KBM-7 (cell line): ENCODE data around the gene TULP1.
A peak's percentile ranks its signal among the peaks of the same experiment; 100 is the strongest.

ENCODE experiments used
- DNase-seq: peaks from one replicate; pipeline ENCODE4 v3.0.0-alpha.2; 2015
- in situ Hi-C: fragments of 300-500 bp; cut with MboI; formaldehyde crosslinking; loops from 2 replicates; pipeline ENCODE4 v1.14.3; 2020; ENCODE audit warnings: low sequenced_read_pairs, low pct_unique_long_range_greater_than_20kb, mixed read lengths

Gene TULP1

DNA sequence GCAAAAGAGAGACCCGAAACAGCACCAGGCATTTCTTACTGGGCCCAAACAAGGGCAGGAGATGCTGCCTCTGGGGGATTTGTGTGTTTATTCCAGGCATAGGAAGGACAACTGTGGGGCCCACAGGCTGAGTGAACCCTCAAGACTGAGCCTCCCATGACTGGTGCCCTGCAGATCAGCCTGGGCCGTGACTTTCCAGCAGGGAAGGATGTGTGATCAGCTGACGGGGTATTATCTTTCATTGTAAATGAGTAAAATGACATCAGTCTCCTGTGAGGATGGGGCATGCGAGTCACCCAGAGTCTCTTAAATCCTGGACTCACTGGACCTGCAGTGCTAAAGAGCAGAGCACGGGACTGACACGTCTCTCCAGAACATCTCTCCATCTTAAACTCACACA lies 11.9 kb downstream of the TULP1 start:
- no peak for DNase-seq
- in situ Hi-C loops: no loop called here

DNA sequence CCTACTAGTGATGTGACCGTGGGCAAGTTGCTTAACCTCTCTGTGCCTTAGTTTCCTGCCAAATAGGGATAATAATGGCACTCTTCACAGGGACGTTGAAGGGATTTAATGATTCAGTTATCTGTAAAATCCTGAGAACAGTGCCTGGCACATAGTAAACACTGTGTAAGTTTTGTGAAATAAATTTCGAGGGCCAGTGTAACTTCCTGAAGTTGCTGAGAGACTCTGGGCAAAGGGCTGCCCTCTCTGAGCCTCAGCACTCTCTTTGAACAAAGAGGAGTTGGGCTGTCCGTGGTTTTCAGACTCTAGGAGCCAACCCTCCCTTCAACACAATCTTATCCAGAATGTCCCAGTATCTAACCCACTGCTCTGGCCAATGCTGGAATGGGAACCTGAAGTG lies 13.3 kb downstream of the TULP1 start:
- no peak for DNase-seq
- in situ Hi-C loops: no loop called here

DNA sequence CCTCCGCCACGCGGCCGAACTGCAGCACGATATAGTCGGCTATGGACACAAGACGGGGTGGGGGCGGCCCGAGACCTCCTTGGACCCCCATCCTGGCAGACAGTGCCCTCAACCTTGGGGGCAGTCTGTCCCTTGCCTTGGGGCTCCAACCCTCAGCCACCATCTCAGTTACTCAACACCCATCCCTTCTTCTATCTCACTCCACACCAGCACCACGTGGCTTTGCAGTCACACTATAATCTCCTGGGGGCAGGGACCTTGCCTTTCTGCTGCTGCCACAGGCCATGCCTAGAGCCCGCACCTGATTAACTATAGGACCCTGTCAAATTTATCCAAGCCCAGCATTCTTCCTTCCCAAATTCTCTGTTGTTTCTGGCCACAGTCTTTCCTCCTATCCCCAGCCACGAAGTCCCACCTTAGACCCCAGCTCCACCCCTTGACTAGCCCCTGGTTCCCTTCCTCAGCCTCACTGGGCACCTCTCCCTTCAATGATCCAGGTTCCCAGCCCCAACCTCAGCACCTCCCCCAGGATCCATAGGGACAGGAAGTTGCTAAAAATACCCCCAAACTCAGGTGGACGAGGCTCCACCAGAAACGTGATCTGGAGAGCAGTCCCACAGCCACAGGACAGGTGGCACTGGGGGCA lies 14.2 kb downstream of the TULP1 start:
- in situ Hi-C loops: no loop called here
- DNase-seq: no peak

DNA sequence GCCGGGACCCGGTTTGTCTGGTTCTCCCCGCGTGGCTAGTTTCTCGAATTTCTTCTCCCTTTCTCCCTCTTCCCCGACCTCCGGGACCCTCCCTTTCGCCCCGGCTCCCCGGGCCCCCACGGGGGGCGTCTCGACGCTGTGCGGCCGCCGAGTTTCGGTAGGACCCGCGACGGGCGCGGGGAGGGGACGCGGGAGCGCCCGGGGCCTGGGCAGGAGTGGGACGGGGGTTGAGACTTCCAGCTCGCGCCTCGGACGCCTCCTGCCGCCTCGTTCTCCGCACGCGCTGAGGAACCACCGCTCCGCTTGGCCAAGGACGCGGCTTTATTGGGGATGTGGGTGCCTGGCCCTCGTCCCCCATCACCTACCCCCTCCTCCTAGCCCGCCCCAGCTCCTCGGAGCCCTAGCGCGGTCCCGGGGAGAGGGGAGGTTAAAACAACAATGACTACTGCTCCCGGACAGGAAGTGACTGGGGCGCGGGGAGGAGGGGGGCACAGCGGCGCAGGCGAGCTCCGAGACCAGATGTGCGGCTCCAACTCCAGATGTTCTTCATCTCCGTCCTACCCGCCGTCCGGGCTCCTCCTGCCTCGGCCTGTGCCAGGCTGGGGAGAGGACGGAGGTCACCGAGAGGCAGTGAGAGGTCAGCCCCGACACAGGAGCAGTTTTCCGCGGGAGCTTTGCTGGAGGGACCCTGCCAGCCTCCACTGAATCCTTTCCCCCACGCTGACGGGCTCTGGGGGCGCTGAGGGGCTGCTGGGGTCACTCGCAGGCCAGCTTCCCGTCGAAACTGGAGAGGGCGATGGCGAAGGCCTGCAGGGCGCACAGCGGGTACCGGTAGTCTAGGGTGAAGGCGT lies 14.9 kb downstream of the TULP1 start:
- peak; percentile 60 for DNase-seq
- in situ Hi-C loops: no loop called here

DNA sequence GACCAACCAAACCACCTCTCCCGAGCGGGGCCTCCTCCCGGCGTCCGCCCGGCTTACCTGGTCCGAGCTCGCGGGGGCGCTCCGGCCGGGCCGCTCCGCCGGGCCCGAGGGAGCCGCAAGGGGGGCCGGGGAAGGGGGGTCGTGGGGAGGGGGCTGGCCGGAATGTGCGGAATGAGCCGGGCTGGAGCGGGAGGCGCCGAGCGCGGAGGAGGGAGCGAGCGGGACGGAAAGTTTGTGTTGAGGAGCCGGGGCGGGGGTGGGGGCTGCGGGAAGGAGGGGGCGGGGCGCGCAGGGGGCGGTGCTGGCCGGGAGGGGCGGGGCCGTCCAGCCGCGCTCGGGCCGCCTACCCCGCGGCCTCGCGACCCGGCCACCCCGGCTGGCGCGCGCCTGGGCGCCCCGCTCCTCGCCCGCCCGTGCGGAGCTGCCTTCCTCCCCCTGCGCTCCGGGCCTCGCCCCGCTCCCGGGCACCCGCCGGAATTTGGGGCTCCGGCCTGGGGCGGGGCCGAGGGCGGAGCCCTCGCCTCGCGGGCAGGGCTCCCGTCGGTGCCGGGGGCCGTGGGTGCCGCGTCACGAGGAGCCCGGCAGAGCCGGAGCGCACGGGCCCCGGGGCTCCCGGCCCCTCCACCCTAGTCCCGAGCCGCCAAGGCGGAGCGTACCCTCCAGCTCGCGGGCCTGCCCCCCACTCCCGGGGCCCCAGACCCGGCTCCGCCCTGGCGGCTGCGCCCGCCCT lies 15.7 kb downstream of the TULP1 start, which contains the start of gene TEAD3:
Gene TEAD3, minus strand, starts transcription at position 239 of the 730 bp plus-strand sequence.
- DNase-seq: no peak
- in situ Hi-C loops: no loop called here

DNA sequence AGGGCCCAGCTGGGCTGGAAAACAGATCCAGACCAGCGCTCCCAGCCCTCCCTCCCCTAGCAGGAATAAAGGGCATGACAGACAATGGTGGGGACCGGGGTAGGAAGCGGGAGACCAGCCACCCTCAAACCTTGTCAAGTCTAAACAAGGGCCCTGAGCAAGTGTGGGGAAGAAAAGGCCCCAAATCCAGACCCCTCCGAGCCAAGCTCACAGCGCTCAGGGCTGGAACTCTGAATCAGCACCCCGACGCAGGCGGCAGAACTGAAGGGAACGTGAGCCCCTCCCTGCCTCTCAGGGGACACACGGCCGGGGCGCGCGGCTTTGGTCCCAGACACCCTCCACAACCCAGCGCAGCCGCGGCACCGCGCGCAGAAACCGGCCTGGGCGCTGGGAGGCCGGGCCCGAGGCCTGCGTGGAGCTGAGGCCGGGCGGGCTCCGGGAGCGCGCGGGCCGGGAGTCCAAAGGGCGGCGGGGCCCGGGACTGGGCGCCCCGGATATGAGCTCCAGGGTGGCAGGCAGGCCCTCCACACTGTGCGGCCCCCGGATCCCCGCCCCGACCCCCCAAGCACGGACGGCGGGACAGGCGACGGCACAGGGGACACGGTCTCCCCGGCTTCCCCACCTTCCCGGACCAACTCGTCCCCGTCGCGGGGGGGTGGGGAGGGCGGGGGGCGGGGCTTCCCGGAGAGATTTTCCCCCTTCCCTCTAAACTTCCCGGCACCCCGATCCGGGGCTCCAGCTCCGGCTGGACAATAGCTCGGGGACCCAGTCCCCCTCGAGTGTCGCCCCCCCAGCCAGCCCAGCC lies 16.5 kb downstream of the TULP1 start:
- in situ Hi-C loops: no loop called here
- no peak for DNase-seq

DNA sequence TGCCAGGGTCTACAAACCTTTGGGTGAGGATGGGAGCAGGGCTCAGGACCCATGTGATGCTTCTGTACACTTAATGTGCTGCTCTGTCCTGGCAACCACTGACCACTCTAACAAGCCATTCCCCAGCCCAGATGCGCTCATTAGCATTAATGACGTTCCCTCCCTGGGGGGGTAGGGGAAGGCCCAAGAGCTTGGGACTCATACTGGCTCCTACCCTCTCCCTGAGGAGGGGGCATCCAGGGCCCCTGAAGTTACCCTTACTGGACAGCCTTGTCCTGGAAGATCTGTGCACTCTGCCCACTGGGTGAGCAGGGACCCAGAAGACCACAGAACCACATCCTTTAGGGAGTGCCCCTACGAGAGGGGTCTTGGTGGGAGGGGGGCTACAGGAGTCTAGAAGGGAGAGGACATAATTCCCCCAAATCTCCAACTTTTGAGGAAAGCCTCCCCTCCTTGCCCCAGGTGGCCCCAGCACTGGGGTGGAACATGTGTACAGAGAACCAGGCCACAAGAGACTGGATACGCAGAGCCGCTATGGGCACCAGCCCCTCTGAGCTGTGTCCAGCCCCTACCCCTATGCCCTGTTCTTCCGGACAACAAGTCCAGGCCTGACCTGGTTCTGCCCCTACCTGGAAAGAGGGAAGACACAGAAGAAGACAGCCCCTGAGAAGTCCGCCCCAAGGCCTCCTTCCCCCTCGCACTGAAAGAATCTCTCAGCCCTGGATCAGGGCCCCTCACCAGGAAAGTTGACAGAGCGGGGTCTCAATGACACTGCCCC lies 17.2 kb downstream of the TULP1 start:
- in situ Hi-C loops: no loop called here
- no peak for DNase-seq

DNA sequence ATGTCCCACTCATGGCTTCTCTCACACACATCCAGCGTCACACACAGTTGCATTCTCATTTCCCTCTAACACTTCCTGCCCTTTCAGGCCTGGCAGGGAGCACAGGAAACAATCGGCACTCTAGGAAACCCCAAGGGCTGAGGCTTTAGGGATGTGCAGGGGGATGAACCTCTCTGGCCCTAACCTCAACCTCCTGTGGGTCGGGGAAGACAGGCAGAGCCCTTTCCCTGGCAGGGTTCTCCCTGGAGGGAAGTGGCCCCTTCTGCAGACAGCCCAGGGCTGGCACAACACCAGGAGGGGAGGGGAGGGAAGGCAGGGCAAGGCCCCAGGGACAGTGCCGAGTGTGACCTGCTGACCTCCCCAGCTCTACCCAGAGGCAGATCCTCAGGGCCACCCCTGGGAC lies 18.5 kb downstream of the TULP1 start:
- in situ Hi-C loops: no loop called here
- DNase-seq: peak; percentile 77

DNA sequence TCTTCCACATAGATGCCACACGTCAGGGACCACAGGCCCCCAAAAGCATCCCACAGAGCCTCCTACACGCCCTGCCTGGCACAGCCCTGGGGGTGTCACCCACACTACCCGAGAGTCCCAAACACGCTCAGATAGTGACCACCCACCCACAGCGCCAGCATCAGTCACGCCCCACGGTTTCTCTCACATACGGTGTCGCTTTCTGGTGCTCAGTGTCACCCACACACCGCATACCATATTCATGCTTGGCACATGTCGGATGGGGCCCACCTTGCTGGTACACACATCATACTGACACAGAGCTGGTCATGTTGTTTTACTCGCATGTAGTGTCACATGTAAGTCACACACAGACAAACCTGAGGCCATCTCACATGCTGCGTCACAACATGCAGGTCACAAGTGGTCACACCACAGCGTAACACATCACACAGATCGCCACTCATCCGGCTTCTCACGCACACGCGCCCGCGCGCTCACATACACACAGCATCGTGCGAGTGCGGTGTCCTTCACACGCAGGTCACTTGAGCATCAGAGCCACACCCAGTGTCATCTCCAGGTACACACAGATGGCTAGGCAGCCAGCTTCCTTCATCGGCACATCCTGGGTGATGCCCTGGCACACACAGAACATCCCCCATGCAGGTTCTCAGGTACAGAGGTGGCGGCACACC lies 19.3 kb downstream of the TULP1 start:
- DNase-seq: no peak
- in situ Hi-C loops: no loop called here

DNA sequence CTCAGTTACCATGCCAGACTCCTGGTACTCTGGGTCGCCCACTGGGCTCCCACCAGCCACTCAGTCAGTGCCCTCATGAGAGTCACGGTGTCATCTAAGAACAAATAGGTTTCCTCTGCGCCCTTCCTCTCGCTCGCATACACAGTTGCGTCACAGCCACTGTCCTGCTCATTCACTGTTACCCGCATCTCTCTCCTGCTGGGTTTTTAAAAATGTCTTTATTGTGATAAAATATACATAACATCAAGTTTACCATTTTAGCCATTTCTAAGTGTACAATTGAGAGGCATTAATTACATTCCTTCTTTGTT lies 19.8 kb downstream of the TULP1 start:
- in situ Hi-C loops: no loop called here
- DNase-seq: no peak

DNA sequence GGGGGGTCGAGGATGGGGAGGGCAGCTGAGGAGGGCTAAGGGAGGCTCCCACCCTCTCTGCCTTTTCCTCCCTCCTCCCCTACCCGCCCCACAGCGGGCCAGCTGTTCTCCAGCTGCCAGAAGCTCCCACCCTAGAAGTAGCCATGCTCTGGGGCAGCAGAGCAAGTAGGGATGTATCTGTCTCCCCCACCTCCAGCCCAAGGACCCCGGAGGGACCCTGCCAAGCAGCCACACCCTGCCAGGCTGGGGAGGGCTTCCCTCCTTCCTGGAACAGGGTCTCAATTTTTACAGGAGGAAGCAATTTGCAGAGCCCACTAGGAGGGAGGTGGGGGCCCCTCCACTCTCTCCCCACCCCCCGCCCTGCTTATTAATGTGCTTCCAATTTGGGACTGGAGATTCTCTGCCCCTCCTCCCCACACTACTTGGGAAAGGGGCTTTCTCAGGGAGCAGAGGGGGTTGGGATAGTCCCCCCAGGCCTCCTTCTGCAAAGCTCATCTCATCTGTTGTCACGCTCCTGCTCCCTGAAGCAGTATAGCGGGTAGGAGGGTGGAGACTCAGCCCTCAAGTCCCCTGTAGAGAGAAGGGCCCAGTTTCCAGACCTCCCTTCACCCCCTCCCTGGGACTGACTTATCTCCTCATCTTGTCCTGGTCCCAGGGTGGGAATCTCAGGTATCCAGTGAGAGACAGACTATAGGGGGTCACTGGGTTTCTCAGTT lies 20.3 kb downstream of the TULP1 start:
- in situ Hi-C loops: no loop called here
- no peak for DNase-seq

DNA sequence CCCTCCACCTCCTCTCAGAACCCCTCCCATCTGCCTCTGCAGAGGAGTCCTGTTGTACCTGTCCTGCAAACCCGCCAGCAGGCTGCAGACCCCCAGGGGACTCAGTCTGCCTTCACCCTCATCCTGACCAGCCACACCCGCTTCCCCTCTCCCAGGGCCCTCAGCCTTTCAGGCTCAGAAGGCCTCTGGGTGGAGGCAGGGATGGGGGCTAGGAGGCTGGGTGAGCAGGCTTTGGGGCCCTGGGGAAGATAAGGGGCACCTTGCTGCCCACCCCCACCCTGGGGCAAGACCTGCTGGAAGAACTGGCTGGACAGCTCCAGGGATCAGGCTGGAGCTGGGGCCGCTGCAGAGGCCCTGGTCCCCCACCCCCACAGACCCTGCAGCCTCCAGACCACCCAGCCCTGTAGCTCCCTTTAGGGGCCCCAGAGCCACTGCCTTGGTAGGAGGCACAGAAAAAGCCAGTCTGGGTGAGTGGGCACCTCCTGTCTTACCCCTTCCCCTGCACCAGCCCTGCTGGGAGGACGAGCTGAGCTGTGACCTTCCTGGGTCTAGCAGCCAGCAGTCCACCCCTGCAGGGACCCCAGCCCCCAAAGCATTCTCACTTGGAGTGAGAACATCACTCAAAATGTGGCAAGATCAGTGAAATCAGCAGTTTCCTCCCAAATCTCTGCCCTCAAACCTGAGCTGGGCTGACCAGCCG lies 21.0 kb downstream of the TULP1 start:
- DNase-seq: no peak
- in situ Hi-C loops: no loop called here

DNA sequence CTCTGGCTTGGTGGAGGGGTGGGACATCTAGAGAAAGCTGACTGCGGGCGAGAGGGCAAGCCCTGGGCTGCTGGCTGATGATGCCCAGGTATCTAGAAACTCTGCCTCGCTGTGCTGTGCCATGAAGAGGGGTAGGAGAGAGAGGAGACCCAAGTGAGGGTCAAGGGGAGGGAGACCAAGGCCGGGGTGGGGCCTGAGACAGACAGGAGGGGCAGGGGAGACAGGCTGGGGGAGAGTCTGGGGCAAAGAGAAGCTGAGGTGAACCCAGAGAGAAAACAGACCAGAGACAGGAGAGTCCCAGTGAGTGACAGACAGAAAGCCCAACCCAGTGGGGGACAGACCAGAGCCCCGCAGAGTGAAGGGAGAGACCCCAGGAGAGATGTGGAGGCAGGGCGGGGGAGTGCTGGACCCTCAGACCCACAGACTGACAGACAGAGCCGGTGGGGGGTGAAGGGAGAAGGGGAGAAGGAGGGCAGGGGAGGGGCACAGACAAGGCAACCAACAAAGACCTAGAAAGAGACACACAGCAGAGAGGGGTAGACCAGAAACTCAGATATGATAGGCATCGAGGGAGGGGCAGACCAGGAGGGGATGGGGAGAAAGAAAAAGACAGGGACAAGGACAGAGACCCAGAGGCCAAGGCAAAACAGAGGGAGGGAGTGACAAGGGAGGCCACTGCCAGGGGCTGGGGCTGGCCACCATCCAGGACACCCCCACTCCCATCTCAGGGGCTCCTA lies 21.7 kb downstream of the TULP1 start:
- in situ Hi-C loops: no loop called here

DNA sequence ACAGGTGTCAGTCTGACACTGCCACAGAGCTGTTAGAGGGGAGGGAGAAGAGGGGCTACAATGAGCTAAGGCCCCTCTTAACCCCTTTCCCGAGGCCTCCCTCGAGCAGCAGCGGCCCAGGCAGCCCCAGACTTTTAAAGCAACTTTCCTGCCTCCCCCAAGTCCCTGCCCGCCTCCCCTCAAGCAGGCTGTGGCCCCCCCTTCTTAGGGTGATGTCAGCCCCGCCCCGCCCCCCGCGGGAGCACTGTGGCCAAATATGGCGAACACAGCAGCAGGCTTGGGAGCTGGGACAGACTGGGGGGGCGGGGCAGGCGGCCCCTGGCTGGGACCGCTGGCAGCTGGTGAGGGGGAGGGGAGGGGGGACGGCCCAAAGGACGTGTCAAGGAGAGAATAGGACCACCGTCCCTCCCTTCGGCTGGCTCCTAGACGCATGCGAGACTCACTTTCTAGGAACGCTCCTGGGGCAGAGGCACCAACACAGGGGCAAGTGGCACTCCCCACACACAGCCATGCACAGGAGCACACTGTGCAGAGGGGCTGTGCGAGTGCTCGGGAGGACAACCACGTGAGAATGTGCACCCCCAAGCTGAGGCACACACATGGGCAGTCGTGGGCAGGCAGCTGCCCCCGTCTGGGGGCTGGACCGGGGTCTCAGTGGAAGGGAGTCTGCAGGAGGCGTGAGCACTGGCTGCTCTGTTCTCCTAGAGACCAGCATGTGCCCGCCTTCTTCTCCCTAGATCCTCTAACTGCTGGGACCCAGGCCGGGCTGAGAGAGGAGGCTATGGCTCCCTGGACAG lies 22.5 kb downstream of the TULP1 start:
- DNase-seq: no peak
- in situ Hi-C loops: no loop called here

More for the DNA sequence above, 21.7 kb downstream of the TULP1 start:
- no peak for DNase-seq

DNA sequence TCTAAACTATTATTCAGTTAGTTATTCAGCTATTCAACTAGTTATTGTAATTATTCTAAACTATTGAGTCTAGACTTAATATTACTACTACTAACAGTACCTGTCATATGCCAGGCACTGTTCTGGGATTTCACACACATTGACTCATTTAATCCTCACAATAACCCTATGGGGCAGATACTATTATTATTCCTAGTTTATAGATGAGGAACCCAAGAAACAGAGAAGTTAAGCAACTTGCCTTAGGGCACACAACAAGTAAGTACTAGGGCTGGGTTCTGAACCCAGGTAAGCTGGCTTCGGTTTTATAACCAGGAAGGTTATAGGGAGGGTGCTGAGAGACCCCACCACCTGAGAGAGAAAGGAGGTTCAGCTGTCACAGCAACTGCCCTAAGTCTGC lies 23.6 kb downstream of the TULP1 start:
- DNase-seq: no peak
- in situ Hi-C loops: no loop called here

DNA sequence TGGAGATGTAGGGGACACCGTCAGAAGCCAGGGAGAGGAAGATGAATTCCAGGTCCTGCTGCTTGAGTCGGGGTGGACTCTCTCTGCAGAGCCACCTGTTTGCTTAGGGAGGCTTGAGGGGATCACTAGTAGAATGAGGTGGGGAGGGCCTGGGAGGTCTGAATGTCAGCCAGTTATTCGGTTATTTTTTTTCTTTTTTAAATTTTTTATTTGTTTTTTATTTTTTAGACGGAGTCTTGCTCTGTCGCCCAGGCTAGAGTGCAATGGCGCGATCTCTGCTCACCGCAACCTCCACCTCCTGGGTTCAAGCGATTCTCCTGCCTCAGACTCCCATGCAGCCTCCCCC lies 24.2 kb downstream of the TULP1 start:
- DNase-seq: no peak
- in situ Hi-C loops: no loop called here
